ENCODE measurements around the gene GLDC.

The GLDC gene

GRCh38 chr9:6605202-6605601, 40.3 kb downstream of the GLDC start:
- TF ChIP-seq ZFX (IDR thresholded peaks at IDR 0.05; ENCODE audit: borderline replicate concordance) = no peak
- no peak for TF ChIP-seq CTCF (IDR thresholded peaks at IDR 0.05)
- H3K27ac ChIP-seq = no peak overlapping the region

GRCh38 chr9:6600426-6600825, 45.1 kb downstream of the GLDC start:
- H3K27ac ChIP-seq = no peak overlapping the region
- TF ChIP-seq ZFX (IDR thresholded peaks at IDR 0.05; ENCODE audit: borderline replicate concordance) (no peak), CTCF (IDR thresholded peaks at IDR 0.05) (no peak)

- TF ChIP-seq ZFX (IDR thresholded peaks at IDR 0.05; ENCODE audit: borderline replicate concordance) (no peak), CTCF (IDR thresholded peaks at IDR 0.05) (no peak)
These were observed 45.5 kb downstream of the GLDC start for GRCh38 chr9:6600006-6600405.

GRCh38 chr9:6598249-6598725, 47.2 kb downstream of the GLDC start:
- H3K27ac ChIP-seq = no peak overlapping the region
- no peak for TF ChIP-seq CTCF (IDR thresholded peaks at IDR 0.05)
- TF ChIP-seq ZFX (IDR thresholded peaks at IDR 0.05; ENCODE audit: borderline replicate concordance) = no peak

More at GRCh38 chr9:6600006-6600405, 45.5 kb downstream of the GLDC start:
- H3K27ac ChIP-seq = no peak overlapping the region

GRCh38 chr9:6592791-6593190, 52.7 kb downstream of the GLDC start:
- no peak overlapping the region for H3K27ac ChIP-seq
- TF ChIP-seq ZFX (IDR thresholded peaks at IDR 0.05; ENCODE audit: borderline replicate concordance) (no peak), CTCF (IDR thresholded peaks at IDR 0.05) (no peak)

GRCh38 chr9:6592231-6592630, 53.3 kb downstream of the GLDC start:
- no peak overlapping the region for H3K27ac ChIP-seq
- TF ChIP-seq ZFX (IDR thresholded peaks at IDR 0.05; ENCODE audit: borderline replicate concordance) (no peak), CTCF (IDR thresholded peaks at IDR 0.05) (no peak)

- H3K27ac ChIP-seq = no peak overlapping the region
- TF ChIP-seq ZFX (IDR thresholded peaks at IDR 0.05; ENCODE audit: borderline replicate concordance) (no peak), CTCF (IDR thresholded peaks at IDR 0.05) (no peak)
These were observed 54.7 kb downstream of the GLDC start for GRCh38 chr9:6590772-6591384.

All from 22Rv1 (cell line).